ENCODE measurements around the gene TRPV2.

Gene TRPV2

GRCh38 chr17:16380640-16381495, 34.5 kb upstream of the TRPV2 start, which contains the start of gene UBB:
Gene UBB (plus strand): TSS chr17:16381091. CDS start chr17:16381908, 817 bp downstream.
- Histone ChIP-seq H3K36me3 (ENCODE audit: insufficient read depth, low read length) (peaks cover 25% of the 10 kb centered on the region), H3K9ac (ENCODE audit: low read depth, low read length) (peak within 1 kb of the TSS; percentile 66), H2AFZ (ENCODE audit: low read depth, low read length) (peak within 1 kb of the TSS; percentile 90), H3K9me3 (ENCODE audit: insufficient read depth, low read length, severe bottlenecking) (no peaks in the 10 kb centered on the region), H3K27me3 (ENCODE audit: insufficient read depth, low read length, poor library complexity) (no peaks in the 10 kb centered on the region), H3K4me3 (ENCODE audit: low read depth in 1 of 2, low read length in 2 of 2) (peak within 1 kb of the TSS; percentile 49 to 66; a peak in 3 of 4 replicates), H3K4me2 (ENCODE audit: insufficient read depth, low read length) (peak within 1 kb of the TSS; percentile 66), H3K79me2 (ENCODE audit: insufficient read depth, low read length) (peaks cover 19% of the 10 kb centered on the region), H3K27ac (ENCODE audit: low read length) (peak within 1 kb of the TSS; percentile 98), H4K20me1 (ENCODE audit: insufficient read depth, low read length) (peaks cover 27% of the 10 kb centered on the region; the same call in 1 of the 2 replicates), H3K4me1 (ENCODE audit: insufficient read depth, low read length) (peaks cover 25% of the 10 kb centered on the region)
- DNase-seq (peak; percentile 98), ATAC-seq (ENCODE audit: insufficient read depth, low read depth) (peak; percentile 98)
- TF ChIP-seq, protein P1, sequence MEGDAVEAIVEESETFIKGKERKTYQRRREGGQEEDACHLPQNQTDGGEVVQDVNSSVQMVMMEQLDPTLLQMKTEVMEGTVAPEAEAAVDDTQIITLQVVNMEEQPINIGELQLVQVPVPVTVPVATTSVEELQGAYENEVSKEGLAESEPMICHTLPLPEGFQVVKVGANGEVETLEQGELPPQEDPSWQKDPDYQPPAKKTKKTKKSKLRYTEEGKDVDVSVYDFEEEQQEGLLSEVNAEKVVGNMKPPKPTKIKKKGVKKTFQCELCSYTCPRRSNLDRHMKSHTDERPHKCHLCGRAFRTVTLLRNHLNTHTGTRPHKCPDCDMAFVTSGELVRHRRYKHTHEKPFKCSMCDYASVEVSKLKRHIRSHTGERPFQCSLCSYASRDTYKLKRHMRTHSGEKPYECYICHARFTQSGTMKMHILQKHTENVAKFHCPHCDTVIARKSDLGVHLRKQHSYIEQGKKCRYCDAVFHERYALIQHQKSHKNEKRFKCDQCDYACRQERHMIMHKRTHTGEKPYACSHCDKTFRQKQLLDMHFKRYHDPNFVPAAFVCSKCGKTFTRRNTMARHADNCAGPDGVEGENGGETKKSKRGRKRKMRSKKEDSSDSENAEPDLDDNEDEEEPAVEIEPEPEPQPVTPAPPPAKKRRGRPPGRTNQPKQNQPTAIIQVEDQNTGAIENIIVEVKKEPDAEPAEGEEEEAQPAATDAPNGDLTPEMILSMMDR (IDR thresholded peaks at IDR 0.05; ENCODE audit: borderline replicate concordance, extremely low read depth, low read length, poor library complexity, severe bottlenecking) = peak; percentile 9
- TF ChIP-seq EZH2 (IDR thresholded peaks at IDR 0.05; ENCODE audit: borderline replicate concordance, low read depth, low read length, severe bottlenecking) = no peak

DNA sequence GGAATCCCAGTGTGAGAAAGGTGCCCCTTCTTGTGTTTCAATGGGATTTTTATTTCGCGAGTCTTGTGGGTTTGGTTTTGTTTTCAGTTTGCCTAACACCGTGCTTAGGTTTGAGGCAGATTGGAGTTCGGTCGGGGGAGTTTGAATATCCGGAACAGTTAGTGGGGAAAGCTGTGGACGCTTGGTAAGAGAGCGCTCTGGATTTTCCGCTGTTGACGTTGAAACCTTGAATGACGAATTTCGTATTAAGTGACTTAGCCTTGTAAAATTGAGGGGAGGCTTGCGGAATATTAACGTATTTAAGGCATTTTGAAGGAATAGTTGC, 33.9 kb upstream of the TRPV2 start:
- H3K9me3 ChIP-seq (ENCODE audit: insufficient read depth, low read length, severe bottlenecking) = no peaks in the 10 kb centered on the region
- H3K4me1 ChIP-seq (ENCODE audit: insufficient read depth, low read length) = peaks cover 31% of the 10 kb centered on the region
- peaks cover under 1% of the 10 kb centered on the region for H3K27me3 ChIP-seq (ENCODE audit: insufficient read depth, low read length, poor library complexity)
- peak overlapping the region; percentile 66 for H3K9ac ChIP-seq (ENCODE audit: low read depth, low read length)
- TF ChIP-seq, protein P1 (IDR thresholded peaks at IDR 0.05; ENCODE audit: borderline replicate concordance, extremely low read depth, low read length, poor library complexity, severe bottlenecking) = no peak
- no peak for TF ChIP-seq EZH2 (IDR thresholded peaks at IDR 0.05; ENCODE audit: borderline replicate concordance, low read depth, low read length, severe bottlenecking)
- H3K36me3 ChIP-seq (ENCODE audit: insufficient read depth, low read length) = peaks cover 25% of the 10 kb centered on the region
- DNase-seq (no peak), ATAC-seq (ENCODE audit: insufficient read depth, low read depth) (no peak)
- H4K20me1 ChIP-seq (ENCODE audit: insufficient read depth, low read length) = peaks cover 27% of the 10 kb centered on the region; the same call in 1 of the 2 replicates
- peaks cover 19% of the 10 kb centered on the region for H3K79me2 ChIP-seq (ENCODE audit: insufficient read depth, low read length)
- H3K27ac ChIP-seq (ENCODE audit: low read length) = peak overlapping the region; percentile 98
- H2AFZ ChIP-seq (ENCODE audit: low read depth, low read length) = peak overlapping the region; percentile 90; the same call in 1 of the 2 replicates
- H3K4me3 ChIP-seq (ENCODE audit: low read depth in 1 of 2, low read length in 2 of 2) = peak overlapping the region; percentile 49 to 66; a peak in 3 of 4 replicates
- H3K4me2 ChIP-seq (ENCODE audit: insufficient read depth, low read length) = peak overlapping the region; percentile 66

- Histone ChIP-seq H2AFZ (ENCODE audit: low read depth, low read length) (no peak overlapping the region), H3K27me3 (ENCODE audit: insufficient read depth, low read length, poor library complexity) (peaks cover 4% of the 10 kb centered on the region), H4K20me1 (ENCODE audit: insufficient read depth, low read length) (peaks cover 27% of the 10 kb centered on the region; the same call in 1 of the 2 replicates), H3K36me3 (ENCODE audit: insufficient read depth, low read length) (peaks cover 25% of the 10 kb centered on the region), H3K4me2 (ENCODE audit: insufficient read depth, low read length) (peak overlapping the region; percentile 66), H3K27ac (ENCODE audit: low read length) (no peak overlapping the region), H3K9ac (ENCODE audit: low read depth, low read length) (no peak overlapping the region), H3K4me3 (ENCODE audit: low read depth in 1 of 2, low read length in 2 of 2) (no peak overlapping the region), H3K4me1 (ENCODE audit: insufficient read depth, low read length) (peaks cover 37% of the 10 kb centered on the region), H3K9me3 (ENCODE audit: insufficient read depth, low read length, severe bottlenecking) (no peaks in the 10 kb centered on the region), H3K79me2 (ENCODE audit: insufficient read depth, low read length) (peaks cover 19% of the 10 kb centered on the region)
- TF ChIP-seq, protein P1 (IDR thresholded peaks at IDR 0.05; ENCODE audit: borderline replicate concordance, extremely low read depth, low read length, poor library complexity, severe bottlenecking) = no peak
- TF ChIP-seq EZH2 (IDR thresholded peaks at IDR 0.05; ENCODE audit: borderline replicate concordance, low read depth, low read length, severe bottlenecking) = no peak
- DNase-seq = no peak
- ATAC-seq (ENCODE audit: insufficient read depth, low read depth) = no peak
Observed at GRCh38 chr17:16383216-16383615, 32.2 kb upstream of the TRPV2 start.
